DND-41 (cell line): ENCODE data around the gene PTBP3.

Source experiments
- CTCF ChIP-seq: IDR thresholded peaks from 2 replicates; pipeline ENCODE4 v1.5.1; 2012; ENCODE audit warnings: borderline replicate concordance, low read length, moderate library complexity, mild to moderate bottlenecking; ENCODE audit not compliant: poor library complexity, severe bottlenecking; ENCODE audit errors: extremely low read depth
- EZH2 ChIP-seq: IDR thresholded peaks from 3 replicates; pipeline ENCODE4 v1.6.1; 2012; ENCODE audit warnings: borderline replicate concordance, low read depth, mild to moderate bottlenecking, moderate library complexity, low read length, inconsistent platforms; ENCODE audit not compliant: severe bottlenecking

- TF ChIP-seq CTCF = no peak
- TF ChIP-seq EZH2 = no peak
These were observed 132.7 kb downstream of the PTBP3 start for GRCh38 chr9:112200711-112201110.
